Erythroblast (primary cell): ENCODE results near the gene CHCHD3.

Experiments used
- GATA1 ChIP-seq: IDR thresholded peaks from 2 replicates; pipeline ENCODE4 v1.6.1; 2011; ENCODE audit warnings: low read depth, mild to moderate bottlenecking, control low read depth, low read length, moderate library complexity
- POLR2A ChIP-seq: IDR thresholded peaks from 2 replicates; pipeline ENCODE4 v1.6.1; 2011; ENCODE audit warnings: mild to moderate bottlenecking, low read length

- no peak for TF ChIP-seq POLR2A
- TF ChIP-seq GATA1 = no peak
These were observed 88.4 kb downstream of the CHCHD3 start for GRCh38 chr7:132993377-132994013.
